Measurements from ENCODE around the gene TBL1XR1.

TBL1XR1 gene

GRCh38 chr3:177119829-177120228, 77.5 kb downstream of the TBL1XR1 start:
- Histone ChIP-seq H3K27ac (no peak overlapping the region), H3K36me3 (no peaks in the 10 kb centered on the region), H3K27me3 (no peaks in the 10 kb centered on the region), H3K4me3 (no peak overlapping the region), H3K9me3 (no peaks in the 10 kb centered on the region), H3K4me1 (peaks cover 0 to 90% (median 29%) of the 10 kb centered on the region in 4 donors)
- DNase-seq, result no peak
- intact Hi-C loops (cut with DNase I; ENCODE audit: low total_unique reads), result no loop called here
- no peak for TF ChIP-seq CTCF (IDR thresholded peaks at IDR 0.05)

GRCh38 chr3:177114253-177114652, 83.0 kb downstream of the TBL1XR1 start:
- intact Hi-C loops (cut with DNase I; ENCODE audit: low total_unique reads), result no loop called here
- peaks cover 0 to 84% (median 15%) of the 10 kb centered on the region in 4 donors for H3K4me1 ChIP-seq
- no peak overlapping the region for H3K27ac ChIP-seq
- no peak for DNase-seq
- no peak overlapping the region for H3K4me3 ChIP-seq
- H3K9me3 ChIP-seq, result no peaks in the 10 kb centered on the region
- H3K36me3 ChIP-seq, result no peaks in the 10 kb centered on the region
- no peak for TF ChIP-seq CTCF (IDR thresholded peaks at IDR 0.05)
- H3K27me3 ChIP-seq, result no peaks in the 10 kb centered on the region

GRCh38 chr3:177111541-177111949, 85.7 kb downstream of the TBL1XR1 start:
- H3K27me3 ChIP-seq, result no peaks in the 10 kb centered on the region
- H3K36me3 ChIP-seq, result no peaks in the 10 kb centered on the region
- H3K4me3 ChIP-seq, result no peak overlapping the region
- no peak for TF ChIP-seq CTCF (IDR thresholded peaks at IDR 0.05)
- H3K27ac ChIP-seq, result no peak overlapping the region
- peaks cover 0 to 82% (median 12%) of the 10 kb centered on the region in 4 donors for H3K4me1 ChIP-seq
- H3K9me3 ChIP-seq, result no peaks in the 10 kb centered on the region
- intact Hi-C loops (cut with DNase I; ENCODE audit: low total_unique reads), result no loop called here
- no peak for DNase-seq

- intact Hi-C loops (cut with DNase I; ENCODE audit: low total_unique reads), result no loop called here
- no peak for TF ChIP-seq CTCF (IDR thresholded peaks at IDR 0.05)
- H3K27ac ChIP-seq, result no peak overlapping the region
- no peaks in the 10 kb centered on the region for H3K36me3 ChIP-seq
- H3K9me3 ChIP-seq, result no peaks in the 10 kb centered on the region
- H3K4me1 ChIP-seq, result peaks cover 0 to 81% (median 14%) of the 10 kb centered on the region in 4 donors
- no peaks in the 10 kb centered on the region for H3K27me3 ChIP-seq
- no peak for DNase-seq
- no peak overlapping the region for H3K4me3 ChIP-seq
These were observed 86.4 kb downstream of the TBL1XR1 start for GRCh38 chr3:177110895-177111294.

- peaks cover 0 to 80% (median 14%) of the 10 kb centered on the region in 4 donors for H3K4me1 ChIP-seq
- intact Hi-C loops (cut with DNase I; ENCODE audit: low total_unique reads), result no loop called here
These were observed 86.9 kb downstream of the TBL1XR1 start for GRCh38 chr3:177110386-177110785.

More at GRCh38 chr3:177110386-177110785, 86.9 kb downstream of the TBL1XR1 start:
- Histone ChIP-seq H3K27ac (no peak overlapping the region), H3K4me3 (no peak overlapping the region), H3K27me3 (no peaks in the 10 kb centered on the region), H3K9me3 (no peaks in the 10 kb centered on the region), H3K36me3 (no peaks in the 10 kb centered on the region)
- no peak for DNase-seq
- no peak for TF ChIP-seq CTCF (IDR thresholded peaks at IDR 0.05)

Data from tibial artery (tissue), 4 donors.